ENCODE results near the gene PPP1CB.

- TF ChIP-seq CTCF (IDR thresholded peaks at IDR 0.05) = no peak
- no peak for TF ChIP-seq EP300 (IDR thresholded peaks at IDR 0.05; ENCODE audit: low read depth)
- TF ChIP-seq POLR2A (IDR thresholded peaks at IDR 0.05) = no peak
These were observed 73.2 kb downstream of the PPP1CB start for GRCh38 chr2:28824870-28825269.

Measured in transverse colon (tissue), 3 donors.